GM19467 (cell line): ENCODE measurements around the gene MAD1L1.
A peak's percentile ranks its signal among the peaks of the same experiment; 100 is the strongest.

ENCODE experiments used
- ATAC-seq: cut with Tn5 transposase; IDR thresholded peaks from one replicate; pipeline ENCODE4 v1.9.1; 2021; ENCODE audit warnings: mild to moderate bottlenecking, moderate library complexity; ENCODE audit not compliant: unreplicated experiment

The MAD1L1 gene

GRCh38 chr7:2258661-2259365, 26.1 kb upstream of the MAD1L1 start:
- peak; percentile 50 for ATAC-seq

GRCh38 chr7:2257651-2258050, 24.9 kb upstream of the MAD1L1 start:
- no peak for ATAC-seq

DNA sequence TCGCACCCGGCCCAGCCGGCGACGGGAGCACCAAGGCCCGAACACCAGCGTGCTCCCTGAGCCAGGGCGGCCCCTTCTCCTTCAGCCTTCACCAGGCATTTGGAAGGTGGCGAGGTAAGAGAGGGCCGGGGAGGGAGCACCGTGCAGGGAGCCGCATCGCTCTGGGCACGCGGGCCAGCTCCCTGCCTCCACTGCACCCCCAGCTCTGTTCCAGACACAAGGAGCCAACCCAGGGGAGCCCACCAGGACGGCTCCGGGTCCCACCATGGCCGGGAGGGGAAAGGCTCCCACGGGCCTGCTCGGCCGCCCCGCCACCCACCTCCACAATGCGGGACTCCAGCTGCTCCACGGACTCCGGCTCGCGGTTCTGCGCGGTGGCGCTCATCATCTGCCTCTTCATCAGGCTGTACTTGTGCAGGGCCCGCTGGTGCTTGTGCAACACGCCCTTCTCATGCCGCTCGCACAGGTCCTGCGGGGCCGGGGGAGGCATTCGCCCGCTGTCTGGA, 24.4 kb upstream of the MAD1L1 start:
- ATAC-seq, result no peak

GRCh38 chr7:2256306-2257045, 23.7 kb upstream of the MAD1L1 start:
- no peak for ATAC-seq

GRCh38 chr7:2255145-2256139, 22.7 kb upstream of the MAD1L1 start:
- ATAC-seq, result no peak

DNA sequence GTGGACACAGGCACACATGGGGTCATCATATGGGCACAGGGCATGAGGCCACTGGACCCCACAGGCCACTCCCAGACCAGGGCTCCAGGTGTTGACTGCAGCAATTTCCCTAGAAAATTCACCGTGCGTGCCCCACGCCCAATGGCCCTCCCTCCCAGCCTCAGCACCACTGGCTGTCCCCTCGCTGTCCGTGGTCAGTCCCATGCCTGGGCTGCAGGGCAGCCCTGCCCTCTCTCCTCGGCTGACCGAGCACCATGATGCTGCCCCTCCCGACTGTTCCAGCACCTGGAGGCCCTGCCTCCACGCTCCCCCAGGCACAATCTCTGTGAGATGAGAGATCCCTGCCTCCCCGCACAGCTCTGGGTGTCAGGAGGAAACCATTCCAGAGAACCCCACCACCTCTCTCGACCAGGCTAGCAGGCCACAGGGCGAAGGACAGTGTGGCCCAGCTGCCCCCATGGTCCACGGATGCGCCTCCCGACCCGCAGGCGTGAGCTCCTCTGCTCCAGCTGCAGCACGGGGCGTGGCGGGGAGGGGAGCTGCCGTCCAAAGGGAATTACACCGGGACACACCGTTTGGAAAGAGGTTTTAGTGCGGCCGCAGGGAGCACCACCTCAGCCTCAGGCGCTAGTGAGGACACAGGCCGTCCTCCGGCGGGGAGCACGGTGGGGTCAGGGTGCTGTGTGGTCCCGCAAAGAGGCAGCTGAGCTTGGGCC, 21.8 kb upstream of the MAD1L1 start:
- ATAC-seq, result no peak

DNA sequence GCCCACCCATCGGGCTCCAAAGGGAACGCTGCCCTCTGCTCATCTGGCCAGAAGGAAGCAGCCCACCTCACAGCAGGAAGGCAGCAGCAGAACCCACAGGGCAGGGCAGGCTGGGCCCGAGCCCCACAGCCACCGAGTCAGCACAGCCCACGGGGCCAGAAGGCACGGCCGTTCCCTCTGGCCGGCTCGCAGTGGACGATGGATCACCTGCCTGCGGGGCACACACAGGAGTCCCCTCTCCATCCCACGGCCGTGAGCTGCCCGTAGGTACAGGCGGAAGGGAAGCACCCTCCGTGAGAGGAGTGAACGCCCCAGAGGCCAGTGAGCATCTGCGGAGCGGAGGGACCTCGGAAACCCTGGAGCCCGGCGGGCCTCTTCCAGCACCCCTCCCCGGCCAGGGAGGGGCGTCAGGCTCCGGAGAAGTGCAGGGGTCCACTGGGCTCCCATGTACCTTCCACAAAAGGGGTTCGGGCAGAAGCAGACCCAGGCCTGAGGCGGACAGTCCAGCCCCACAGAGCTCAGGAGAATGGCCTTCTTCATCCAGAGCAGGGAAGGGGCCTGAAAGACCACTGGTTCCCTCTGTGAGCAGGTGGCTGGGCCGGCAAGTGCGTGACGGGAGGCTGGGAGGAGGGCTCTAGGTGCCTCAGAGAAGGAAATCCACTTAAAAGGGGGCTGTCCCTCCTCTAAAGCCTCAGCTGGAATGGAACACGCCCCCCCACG, 20.9 kb upstream of the MAD1L1 start:
- no peak for ATAC-seq

- ATAC-seq, result no peak
Observed at GRCh38 chr7:2253021-2253420, 20.3 kb upstream of the MAD1L1 start.

- ATAC-seq, result no peak
Observed at GRCh38 chr7:2251841-2252771, 19.4 kb upstream of the MAD1L1 start.

GRCh38 chr7:2251381-2251780, 18.6 kb upstream of the MAD1L1 start:
- no peak for ATAC-seq

DNA sequence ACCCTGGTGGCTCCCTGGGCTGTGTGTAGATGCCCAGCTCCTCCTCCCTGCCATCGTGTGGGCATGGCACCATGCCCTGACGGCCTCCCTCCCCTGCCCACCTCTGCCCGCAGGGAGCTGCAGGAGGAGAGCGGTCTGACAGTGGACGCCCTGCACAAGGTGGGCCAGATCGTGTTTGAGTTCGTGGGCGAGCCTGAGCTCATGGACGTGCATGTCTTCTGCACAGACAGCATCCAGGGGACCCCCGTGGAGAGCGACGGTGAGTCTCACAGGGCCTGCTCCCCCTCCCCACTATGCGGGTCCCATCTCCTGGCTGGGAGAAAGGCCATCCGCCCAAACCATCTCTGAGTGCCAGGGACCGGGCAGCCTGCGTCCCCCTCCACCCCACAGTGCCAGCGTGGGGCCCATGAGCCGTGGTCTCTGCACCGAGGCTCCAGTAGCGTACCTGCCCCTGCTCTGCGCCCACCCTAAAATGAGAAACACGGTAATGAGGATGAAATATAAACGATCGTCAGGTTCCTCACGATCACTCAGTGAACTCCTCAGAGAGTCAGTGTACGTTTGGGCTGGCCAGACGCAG, 17.1 kb upstream of the MAD1L1 start:
- ATAC-seq, result no peak

GRCh38 chr7:2248984-2249694, 16.4 kb upstream of the MAD1L1 start:
- no peak for ATAC-seq

DNA sequence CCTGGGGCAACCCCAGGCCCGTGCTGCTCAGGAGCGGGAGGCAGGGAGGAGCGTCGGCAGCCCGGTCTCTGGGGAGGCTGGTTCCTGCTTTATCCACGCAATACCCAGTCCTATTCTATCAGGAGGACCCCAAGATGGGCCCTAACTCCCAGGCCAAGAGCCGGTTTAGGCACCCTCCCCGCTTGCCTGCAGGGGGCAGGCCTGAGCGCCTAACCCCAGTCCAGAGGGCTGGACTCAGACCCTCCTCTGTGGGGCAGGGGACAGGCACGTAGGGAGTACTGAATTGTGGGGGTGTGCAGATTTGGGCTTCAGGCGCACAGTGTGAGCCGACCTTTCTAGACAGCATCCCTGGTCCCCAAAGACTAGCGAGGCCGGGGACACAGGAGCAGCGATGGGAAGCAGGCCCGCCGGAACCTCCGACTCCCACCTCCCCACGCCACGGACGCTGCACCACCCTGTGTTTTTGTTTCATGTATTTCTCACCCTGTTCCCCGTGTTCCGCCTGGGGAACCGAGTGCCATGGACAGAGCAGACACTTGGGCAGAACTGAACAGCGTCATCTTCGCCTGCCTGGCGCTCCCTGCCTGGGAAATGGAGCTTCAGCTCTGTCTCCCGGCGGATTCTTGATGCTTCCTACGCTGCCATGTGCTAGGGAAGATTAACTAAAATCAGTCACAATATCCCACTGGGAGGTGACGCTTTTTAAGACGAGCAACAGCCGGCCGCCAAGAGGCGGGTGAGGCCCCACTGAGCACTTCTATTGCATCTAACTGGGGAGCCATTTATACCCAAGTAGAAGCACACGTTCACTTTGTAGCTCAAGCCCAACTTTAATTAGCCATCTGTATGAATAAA, 14.6 kb upstream of the MAD1L1 start:
- ATAC-seq, result no peak

- ATAC-seq, result no peak
Observed at GRCh38 chr7:2245883-2246675, 13.3 kb upstream of the MAD1L1 start.

GRCh38 chr7:2244404-2244995, 11.8 kb upstream of the MAD1L1 start:
- ATAC-seq, result no peak

DNA sequence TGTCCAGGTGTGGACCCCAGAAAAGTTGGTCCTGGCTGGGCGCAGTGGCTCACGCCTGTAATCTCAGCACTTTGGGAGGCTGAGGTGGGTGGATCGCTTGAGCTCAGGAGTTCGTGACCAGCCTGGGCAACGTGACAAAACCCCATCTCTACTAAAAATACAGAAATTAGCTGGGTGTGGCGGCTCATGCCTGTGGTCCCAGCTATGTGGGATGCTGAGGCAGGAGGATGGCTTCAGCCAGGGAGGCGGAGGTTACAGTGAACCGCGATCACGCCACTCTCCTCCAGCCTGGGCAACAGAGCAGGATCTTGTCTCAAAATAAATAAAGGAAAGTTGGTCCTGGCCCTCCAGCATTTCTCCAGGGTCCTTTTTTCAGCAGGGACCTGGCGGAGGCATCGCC, 10.7 kb upstream of the MAD1L1 start:
- no peak for ATAC-seq
